Measurements from ENCODE around the gene EHMT1.

DNA sequence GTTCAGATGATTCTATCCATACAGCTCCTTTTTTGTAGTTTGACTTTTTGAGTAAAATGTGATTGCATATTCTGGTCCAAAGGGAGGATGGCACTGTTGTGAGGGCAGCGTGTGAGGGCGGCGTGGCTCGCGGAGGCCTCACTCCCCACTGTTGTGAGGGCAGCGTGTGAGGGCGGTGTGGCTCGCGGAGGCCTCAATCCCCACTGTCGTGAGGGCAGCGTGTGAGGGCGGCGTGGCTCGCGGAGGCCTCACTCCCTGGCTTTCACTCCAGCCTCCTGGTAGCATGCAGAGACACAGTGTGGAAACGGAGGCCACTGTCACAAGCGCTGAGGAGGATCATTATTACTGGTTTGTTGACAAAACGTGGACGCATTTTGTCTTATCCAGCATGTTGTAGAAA lies 79.0 kb downstream of the EHMT1 start:
- TF ChIP-seq, protein P1, sequence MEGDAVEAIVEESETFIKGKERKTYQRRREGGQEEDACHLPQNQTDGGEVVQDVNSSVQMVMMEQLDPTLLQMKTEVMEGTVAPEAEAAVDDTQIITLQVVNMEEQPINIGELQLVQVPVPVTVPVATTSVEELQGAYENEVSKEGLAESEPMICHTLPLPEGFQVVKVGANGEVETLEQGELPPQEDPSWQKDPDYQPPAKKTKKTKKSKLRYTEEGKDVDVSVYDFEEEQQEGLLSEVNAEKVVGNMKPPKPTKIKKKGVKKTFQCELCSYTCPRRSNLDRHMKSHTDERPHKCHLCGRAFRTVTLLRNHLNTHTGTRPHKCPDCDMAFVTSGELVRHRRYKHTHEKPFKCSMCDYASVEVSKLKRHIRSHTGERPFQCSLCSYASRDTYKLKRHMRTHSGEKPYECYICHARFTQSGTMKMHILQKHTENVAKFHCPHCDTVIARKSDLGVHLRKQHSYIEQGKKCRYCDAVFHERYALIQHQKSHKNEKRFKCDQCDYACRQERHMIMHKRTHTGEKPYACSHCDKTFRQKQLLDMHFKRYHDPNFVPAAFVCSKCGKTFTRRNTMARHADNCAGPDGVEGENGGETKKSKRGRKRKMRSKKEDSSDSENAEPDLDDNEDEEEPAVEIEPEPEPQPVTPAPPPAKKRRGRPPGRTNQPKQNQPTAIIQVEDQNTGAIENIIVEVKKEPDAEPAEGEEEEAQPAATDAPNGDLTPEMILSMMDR (IDR thresholded peaks at IDR 0.05) = no peak
- TF ChIP-seq TFCP2L1 (CRISPR knock-in tag; IDR thresholded peaks at IDR 0.05) (no peak), ESRRA (IDR thresholded peaks at IDR 0.05; ENCODE audit: borderline replicate concordance, low read length) (no peak), CHD2 (IDR thresholded peaks at IDR 0.05; ENCODE audit: low read length, partially characterized antibody) (no peak), RFX5 (IDR thresholded peaks at IDR 0.05) (no peak), POLR2A (IDR thresholded peaks at IDR 0.05; ENCODE audit: low read length) (no peak), CEBPB (IDR thresholded peaks at IDR 0.05) (no peak), MAFK (IDR thresholded peaks at IDR 0.05; ENCODE audit: partially characterized antibody) (no peak), EP300 (IDR thresholded peaks at IDR 0.05) (no peak), RAD21 (conservative IDR thresholded peaks at IDR 0.05 in 1 of 2, IDR thresholded peaks at IDR 0.05 in 1 of 2) (no peak)
- TF ChIP-seq, protein P2, sequence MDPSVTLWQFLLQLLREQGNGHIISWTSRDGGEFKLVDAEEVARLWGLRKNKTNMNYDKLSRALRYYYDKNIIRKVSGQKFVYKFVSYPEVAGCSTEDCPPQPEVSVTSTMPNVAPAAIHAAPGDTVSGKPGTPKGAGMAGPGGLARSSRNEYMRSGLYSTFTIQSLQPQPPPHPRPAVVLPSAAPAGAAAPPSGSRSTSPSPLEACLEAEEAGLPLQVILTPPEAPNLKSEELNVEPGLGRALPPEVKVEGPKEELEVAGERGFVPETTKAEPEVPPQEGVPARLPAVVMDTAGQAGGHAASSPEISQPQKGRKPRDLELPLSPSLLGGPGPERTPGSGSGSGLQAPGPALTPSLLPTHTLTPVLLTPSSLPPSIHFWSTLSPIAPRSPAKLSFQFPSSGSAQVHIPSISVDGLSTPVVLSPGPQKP (IDR thresholded peaks at IDR 0.05; ENCODE audit: low read depth, low read length) = no peak
- TF ChIP-seq, protein P3, sequence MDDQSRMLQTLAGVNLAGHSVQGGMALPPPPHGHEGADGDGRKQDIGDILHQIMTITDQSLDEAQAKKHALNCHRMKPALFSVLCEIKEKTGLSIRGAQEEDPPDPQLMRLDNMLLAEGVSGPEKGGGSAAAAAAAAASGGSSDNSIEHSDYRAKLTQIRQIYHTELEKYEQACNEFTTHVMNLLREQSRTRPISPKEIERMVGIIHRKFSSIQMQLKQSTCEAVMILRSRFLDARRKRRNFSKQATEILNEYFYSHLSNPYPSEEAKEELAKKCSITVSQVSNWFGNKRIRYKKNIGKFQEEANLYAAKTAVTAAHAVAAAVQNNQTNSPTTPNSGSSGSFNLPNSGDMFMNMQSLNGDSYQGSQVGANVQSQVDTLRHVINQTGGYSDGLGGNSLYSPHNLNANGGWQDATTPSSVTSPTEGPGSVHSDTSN (IDR thresholded peaks at IDR 0.05) = no peak

Measured in A549 (cell line).